Measurements from ENCODE around the gene TMEM237. TPM values are rescaled to one million over a fixed set of nuclear protein-coding genes. Genes with fewer than 3 reads are reported as not detected.

Gene TMEM237
- total RNA-seq, 4 donors from 2014 or later = 12.8 to 43.3 (median 26.8) TPM

DNA sequence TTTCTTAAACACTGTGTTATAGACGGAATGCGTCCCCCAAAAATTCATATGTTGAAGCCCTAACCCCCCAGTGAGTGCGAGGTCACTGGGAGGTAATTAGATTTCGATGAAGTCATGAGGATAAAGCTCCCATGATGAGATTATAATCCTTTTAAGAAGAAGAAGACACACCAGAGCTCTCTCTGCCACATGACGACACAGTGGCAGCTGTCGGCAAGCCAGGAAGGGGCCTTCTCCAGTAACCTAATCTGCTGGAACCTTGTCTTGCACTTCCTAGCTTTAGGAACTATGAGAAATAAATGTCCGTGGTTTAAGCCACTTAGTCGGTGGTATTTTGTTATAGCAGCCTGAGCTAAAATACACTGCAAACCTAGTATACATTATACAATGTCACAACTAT is 12.3 kb downstream of the TMEM237 start:
- intact Hi-C loops (cut with DNase I) = no loop called here
- DNase-seq = no peak
- no peaks in the 10 kb centered on the region for H3K4me1 ChIP-seq
- 92 to 94% methylated on average over 8 of the region's 8 CpGs for WGBS, 2 donors
- TF ChIP-seq POLR2A (IDR thresholded peaks at IDR 0.05) = no peak
- TF ChIP-seq, protein P1, sequence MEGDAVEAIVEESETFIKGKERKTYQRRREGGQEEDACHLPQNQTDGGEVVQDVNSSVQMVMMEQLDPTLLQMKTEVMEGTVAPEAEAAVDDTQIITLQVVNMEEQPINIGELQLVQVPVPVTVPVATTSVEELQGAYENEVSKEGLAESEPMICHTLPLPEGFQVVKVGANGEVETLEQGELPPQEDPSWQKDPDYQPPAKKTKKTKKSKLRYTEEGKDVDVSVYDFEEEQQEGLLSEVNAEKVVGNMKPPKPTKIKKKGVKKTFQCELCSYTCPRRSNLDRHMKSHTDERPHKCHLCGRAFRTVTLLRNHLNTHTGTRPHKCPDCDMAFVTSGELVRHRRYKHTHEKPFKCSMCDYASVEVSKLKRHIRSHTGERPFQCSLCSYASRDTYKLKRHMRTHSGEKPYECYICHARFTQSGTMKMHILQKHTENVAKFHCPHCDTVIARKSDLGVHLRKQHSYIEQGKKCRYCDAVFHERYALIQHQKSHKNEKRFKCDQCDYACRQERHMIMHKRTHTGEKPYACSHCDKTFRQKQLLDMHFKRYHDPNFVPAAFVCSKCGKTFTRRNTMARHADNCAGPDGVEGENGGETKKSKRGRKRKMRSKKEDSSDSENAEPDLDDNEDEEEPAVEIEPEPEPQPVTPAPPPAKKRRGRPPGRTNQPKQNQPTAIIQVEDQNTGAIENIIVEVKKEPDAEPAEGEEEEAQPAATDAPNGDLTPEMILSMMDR (IDR thresholded peaks at IDR 0.05) = no peak
- H3K36me3 ChIP-seq = peaks cover 0 to 96% (median 11%) of the 10 kb centered on the region in 3 donors
- no peak overlapping the region for H3K27ac ChIP-seq
- no peaks in the 10 kb centered on the region for H3K27me3 ChIP-seq
- no peak overlapping the region for H3K4me3 ChIP-seq
- H3K9me3 ChIP-seq = no peaks in the 10 kb centered on the region

- TF ChIP-seq, protein P1 (IDR thresholded peaks at IDR 0.05) = no peak
- no peak for TF ChIP-seq POLR2A (IDR thresholded peaks at IDR 0.05)
- no peak for DNase-seq
- 58 to 83% methylated on average over 2 of the region's 2 CpGs for WGBS, 2 donors
- H3K27ac ChIP-seq = no peak overlapping the region
- intact Hi-C loops (cut with DNase I) = no loop called here
- peaks cover 0 to 96% (median 11%) of the 10 kb centered on the region in 3 donors for H3K36me3 ChIP-seq
- H3K9me3 ChIP-seq = no peaks in the 10 kb centered on the region
- H3K4me3 ChIP-seq = no peak overlapping the region
- H3K4me1 ChIP-seq = no peaks in the 10 kb centered on the region
- no peaks in the 10 kb centered on the region for H3K27me3 ChIP-seq
Observed at GRCh38 chr2:201630577-201630976, 12.7 kb downstream of the TMEM237 start.

GRCh38 chr2:201628545-201628944 is 14.8 kb downstream of the TMEM237 start:
- Histone ChIP-seq H3K27ac (no peak overlapping the region), H3K4me3 (no peak overlapping the region), H3K36me3 (peaks cover 0 to 95% (median 11%) of the 10 kb centered on the region in 3 donors), H3K4me1 (no peaks in the 10 kb centered on the region), H3K9me3 (no peaks in the 10 kb centered on the region), H3K27me3 (no peaks in the 10 kb centered on the region)
- intact Hi-C loops (cut with DNase I) = no loop called here
- no peak for DNase-seq
- TF ChIP-seq, protein P1 (IDR thresholded peaks at IDR 0.05) = no peak
- TF ChIP-seq POLR2A (IDR thresholded peaks at IDR 0.05) = no peak
- 89 to 91% methylated on average over 2 of the region's 2 CpGs for WGBS, 2 donors

DNA sequence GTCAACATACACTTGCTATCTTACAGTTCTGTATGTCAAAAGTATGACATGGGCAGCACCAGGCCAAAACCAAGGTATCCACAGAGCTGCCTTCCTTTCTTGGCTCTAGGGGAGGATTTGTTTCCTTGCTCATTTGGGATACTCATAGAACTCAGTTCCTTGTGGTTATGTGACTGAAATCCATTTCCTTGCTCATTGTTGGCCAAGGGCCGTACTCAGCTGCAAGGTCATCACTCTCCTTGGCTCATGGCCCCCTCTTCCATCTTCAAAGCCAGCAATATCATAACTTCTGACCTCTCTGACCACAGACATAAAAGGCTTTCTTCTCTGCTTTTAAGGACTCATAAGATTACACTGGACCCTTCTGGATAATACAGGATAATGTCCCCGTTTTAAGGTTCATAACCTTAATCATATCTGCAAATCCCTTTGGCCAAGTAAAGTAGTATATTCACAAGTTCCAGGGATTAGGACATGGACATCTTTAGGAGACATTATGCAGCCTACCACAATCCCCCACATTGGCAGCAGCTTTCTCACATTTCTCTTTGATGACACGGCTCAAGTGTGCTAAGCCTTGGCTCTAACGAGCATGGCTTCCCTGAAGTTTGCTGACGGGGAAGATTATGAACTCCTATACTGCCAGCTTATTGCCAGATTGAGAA is 20.9 kb downstream of the TMEM237 start:
- 87 to 88% methylated on average over 4 to 5 of the region's 5 CpGs for WGBS, 2 donors
- Histone ChIP-seq H3K4me3 (no peak overlapping the region), H3K27me3 (no peaks in the 10 kb centered on the region), H3K27ac (no peak overlapping the region), H3K36me3 (peaks cover 0 to 58% (median 0%) of the 10 kb centered on the region in 3 donors), H3K9me3 (no peaks in the 10 kb centered on the region), H3K4me1 (peaks cover 0 to 9% (median 0%) of the 10 kb centered on the region in 3 donors)
- DNase-seq = no peak
- TF ChIP-seq POLR2A (IDR thresholded peaks at IDR 0.05) = no peak
- TF ChIP-seq, protein P1 (IDR thresholded peaks at IDR 0.05) = no peak
- intact Hi-C loops (cut with DNase I) = no loop called here

- peaks cover 0 to 48% (median 0%) of the 10 kb centered on the region in 3 donors for H3K36me3 ChIP-seq
- intact Hi-C loops (cut with DNase I) = no loop called here
- H3K4me1 ChIP-seq = peaks cover 0 to 9% (median 0%) of the 10 kb centered on the region in 3 donors
- H3K4me3 ChIP-seq = no peak overlapping the region
- no peaks in the 10 kb centered on the region for H3K9me3 ChIP-seq
- 86 to 92% methylated on average over 4 of the region's 4 CpGs for WGBS, 2 donors
- TF ChIP-seq, protein P1 (IDR thresholded peaks at IDR 0.05) = no peak
- no peak for TF ChIP-seq POLR2A (IDR thresholded peaks at IDR 0.05)
- H3K27me3 ChIP-seq = no peaks in the 10 kb centered on the region
- H3K27ac ChIP-seq = no peak overlapping the region
- DNase-seq = no peak
Observed at GRCh38 chr2:201621293-201621999, 21.9 kb downstream of the TMEM237 start.

Data from esophagus squamous epithelium (tissue), 5 donors.